Astrocyte (in vitro differentiated cells and primary cell): ENCODE results near the gene DQX1.

Source experiments
- CTCF ChIP-seq: IDR thresholded peaks from 2 replicates; pipeline ENCODE4 v1.5.1; 2011; ENCODE audit warnings: low read depth, mild to moderate bottlenecking, inconsistent platforms, low read length, moderate library complexity; ENCODE audit not compliant: insufficient read depth
- EZH2 ChIP-seq: IDR thresholded peaks from 2 replicates; pipeline ENCODE4 v1.6.1; 2012; ENCODE audit warnings: mild to moderate bottlenecking, low read length, inconsistent platforms; ENCODE audit not compliant: insufficient read depth

GRCh38 chr2:74535440-74535965 is 9.5 kb upstream of the DQX1 start:
- TF ChIP-seq CTCF: no peak
- TF ChIP-seq EZH2: no peak
